SU-DHL-6 (cell line): ENCODE data around the gene EIF3I.

Experiments used
- CTCF ChIP-seq: fragments of 200-600 bp; sonication (generic); IDR thresholded peaks from one replicate; pipeline ENCODE4 v1.5.1; 2017; ENCODE audit warnings: antibody characterized with exemption, mild to moderate bottlenecking, low read length, moderate library complexity; ENCODE audit not compliant: insufficient read depth, poor library complexity, severe bottlenecking
- EZH2phosphoT487 ChIP-seq: fragments of 200-600 bp; sonication (generic), shearing (Covaris generic); conservative IDR thresholded peaks from 2 replicates; pipeline ENCODE4 v1.6.1; 2018; ENCODE audit warnings: mild to moderate bottlenecking, antibody characterized with exemption, low read length, moderate library complexity, mixed read lengths

DNA sequence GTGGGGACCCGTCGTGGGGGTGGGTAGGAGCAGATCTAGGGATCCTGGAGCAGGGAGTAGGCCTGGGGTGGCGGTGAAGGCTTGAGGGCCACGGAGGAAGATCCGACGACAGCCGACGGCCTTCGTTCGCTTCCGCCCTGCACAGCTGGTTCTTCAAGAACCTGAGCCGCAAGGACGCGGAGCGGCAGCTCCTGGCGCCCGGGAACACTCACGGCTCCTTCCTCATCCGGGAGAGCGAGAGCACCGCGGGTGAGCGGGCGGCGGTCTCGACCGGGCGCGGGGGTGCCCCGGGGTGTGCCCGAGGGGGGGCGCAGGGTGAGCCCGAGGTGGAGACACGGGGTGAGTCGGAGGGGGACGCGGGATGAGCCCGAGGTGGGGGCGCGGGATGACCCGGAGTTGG lies 53.2 kb downstream of the EIF3I start:
- TF ChIP-seq CTCF: no peak
- no peak for TF ChIP-seq EZH2phosphoT487
